Loucy (cell line): ENCODE data around the gene NFKBIB.
"Not testable (repeated sequence)": the region's sequence is repeated elsewhere in the genome, so short reads cannot be mapped to it uniquely, and the experiment has no call there.

Experiments
- H2AFZ ChIP-seq: fragments of 200-600 bp; sonication (generic); 2 replicates; pipeline ENCODE4 v1.6.0; 2016; ENCODE audit warnings: antibody characterized with exemption, mild to moderate bottlenecking, low read length, moderate library complexity
- H3F3A ChIP-seq: fragments of 200-600 bp; 2 replicates; pipeline ENCODE4 v1.6.0; 2016; ENCODE audit warnings: antibody characterized with exemption, low read depth, mild to moderate bottlenecking
- H3K27me3 ChIP-seq: fragments of 200-600 bp; sonication (generic); 2 replicates; pipeline ENCODE4 v1.6.1; 2014; ENCODE audit warnings: low read length, mild to moderate bottlenecking; ENCODE audit not compliant: insufficient read depth, poor library complexity, severe bottlenecking
- H3K36me3 ChIP-seq: fragments of 200-600 bp; sonication (generic); 2 replicates; pipeline ENCODE4 v1.6.1; 2016; ENCODE audit warnings: low read length; ENCODE audit not compliant: insufficient read depth
- H3K4me1 ChIP-seq: fragments of 200-600 bp; sonication (generic); 2 replicates; pipeline ENCODE4 v1.5.1; 2014; ENCODE audit warnings: low read length, mild to moderate bottlenecking; ENCODE audit not compliant: insufficient read depth, poor library complexity, severe bottlenecking
- H3K4me2 ChIP-seq: fragments of 200-600 bp; sonication (generic); 2 replicates; pipeline ENCODE4 v1.6.0; 2014; ENCODE audit warnings: antibody characterized with exemption, low read length, low read depth, mild to moderate bottlenecking; ENCODE audit not compliant: poor library complexity, severe bottlenecking
- H3K4me3 ChIP-seq: fragments of 200-600 bp; sonication (generic); 2 replicates; pipeline ENCODE4 v1.5.1; 2014; ENCODE audit warnings: low read length, mild to moderate bottlenecking, mixed read lengths; ENCODE audit not compliant: poor library complexity, severe bottlenecking
- H3K79me2 ChIP-seq: fragments of 200-600 bp; sonication (generic); 2 replicates; pipeline ENCODE4 v1.6.1; 2014; ENCODE audit warnings: low read length; ENCODE audit not compliant: insufficient read depth
- H3K9ac ChIP-seq: fragments of 200-600 bp; sonication (generic); 2 replicates; pipeline ENCODE4 v1.6.0; 2014; ENCODE audit warnings: mild to moderate bottlenecking, low read depth, low read length, moderate library complexity; ENCODE audit not compliant: poor library complexity, severe bottlenecking
- H3K9me2 ChIP-seq: fragments of 200-600 bp; sonication (generic); replicated peaks from 2 replicates; pipeline ENCODE4 v1.6.1; 2016; ENCODE audit warnings: low read depth, low read length, mixed read lengths
- H3K9me3 ChIP-seq: fragments of 200-600 bp; sonication (generic); 2 replicates; pipeline ENCODE4 v1.6.1; 2014; ENCODE audit warnings: mild to moderate bottlenecking, antibody characterized with exemption, low read length, low read depth; ENCODE audit not compliant: insufficient read depth
- H4K20me1 ChIP-seq: fragments of 200-600 bp; sonication (generic); 2 replicates; pipeline ENCODE4 v1.6.0; 2014; ENCODE audit warnings: antibody characterized with exemption, low read length, mild to moderate bottlenecking; ENCODE audit not compliant: insufficient read depth, poor library complexity, severe bottlenecking
- EZH2phosphoT487 ChIP-seq: fragments of 200-600 bp; IDR thresholded peaks from 2 replicates; pipeline ENCODE4 v1.6.1; 2018; ENCODE audit warnings: antibody characterized with exemption, mild to moderate bottlenecking, moderate library complexity, borderline replicate concordance
- TF ChIP-seq, protein P1 (sequence below): fragments of 200-600 bp; sonication (generic); conservative IDR thresholded peaks from 2 replicates; pipeline ENCODE4 v1.5.1; 2014; ENCODE audit warnings: mild to moderate bottlenecking, antibody characterized with exemption, low read length

NFKBIB gene

GRCh38 chr19:38851622-38852230 is 48.0 kb upstream of the NFKBIB start:
- Histone ChIP-seq H3K27me3 (peaks cover 4% of the 10 kb centered on the region), H3K36me3 (peaks cover 16% of the 10 kb centered on the region; the same call in 1 of the 2 replicates), H2AFZ (peak overlapping the region; percentile 23; the same call in 1 of the 2 replicates), H3K79me2 (peaks cover 40% of the 10 kb centered on the region), H3K9me2 (no peaks in the 10 kb centered on the region), H3K4me2 (peak overlapping the region; percentile 99), H3F3A (no peaks in the 10 kb centered on the region), H3K4me1 (peaks cover 30% of the 10 kb centered on the region), H4K20me1 (peaks cover 24% of the 10 kb centered on the region), H3K9ac (peak overlapping the region; percentile 89), H3K9me3 (no peaks in the 10 kb centered on the region), H3K4me3 (peak overlapping the region; percentile 93)
- TF ChIP-seq, protein P1, sequence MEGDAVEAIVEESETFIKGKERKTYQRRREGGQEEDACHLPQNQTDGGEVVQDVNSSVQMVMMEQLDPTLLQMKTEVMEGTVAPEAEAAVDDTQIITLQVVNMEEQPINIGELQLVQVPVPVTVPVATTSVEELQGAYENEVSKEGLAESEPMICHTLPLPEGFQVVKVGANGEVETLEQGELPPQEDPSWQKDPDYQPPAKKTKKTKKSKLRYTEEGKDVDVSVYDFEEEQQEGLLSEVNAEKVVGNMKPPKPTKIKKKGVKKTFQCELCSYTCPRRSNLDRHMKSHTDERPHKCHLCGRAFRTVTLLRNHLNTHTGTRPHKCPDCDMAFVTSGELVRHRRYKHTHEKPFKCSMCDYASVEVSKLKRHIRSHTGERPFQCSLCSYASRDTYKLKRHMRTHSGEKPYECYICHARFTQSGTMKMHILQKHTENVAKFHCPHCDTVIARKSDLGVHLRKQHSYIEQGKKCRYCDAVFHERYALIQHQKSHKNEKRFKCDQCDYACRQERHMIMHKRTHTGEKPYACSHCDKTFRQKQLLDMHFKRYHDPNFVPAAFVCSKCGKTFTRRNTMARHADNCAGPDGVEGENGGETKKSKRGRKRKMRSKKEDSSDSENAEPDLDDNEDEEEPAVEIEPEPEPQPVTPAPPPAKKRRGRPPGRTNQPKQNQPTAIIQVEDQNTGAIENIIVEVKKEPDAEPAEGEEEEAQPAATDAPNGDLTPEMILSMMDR, result no peak
- no peak for TF ChIP-seq EZH2phosphoT487

GRCh38 chr19:38852231-38853044 is 47.3 kb upstream of the NFKBIB start:
- no peaks in the 10 kb centered on the region for H3K9me3 ChIP-seq

GRCh38 chr19:38853214-38853613 is 46.6 kb upstream of the NFKBIB start:
- peaks cover 17% of the 10 kb centered on the region for H3K4me1 ChIP-seq
- H2AFZ ChIP-seq, result no peak overlapping the region
- H3K27me3 ChIP-seq, result peaks cover 4% of the 10 kb centered on the region
- 0 out of 2 replicates have a peak, but pooled peaks cover 4% of the 10 kb centered on the region for H3K36me3 ChIP-seq
- no peaks in the 10 kb centered on the region for H3K9me3 ChIP-seq
- no peak for TF ChIP-seq EZH2phosphoT487
- TF ChIP-seq, protein P1, result no peak
- peaks cover 9% of the 10 kb centered on the region for H4K20me1 ChIP-seq
- no peaks in the 10 kb centered on the region for H3K9me2 ChIP-seq
- peak overlapping the region; percentile 97 for H3K4me2 ChIP-seq
- H3K4me3 ChIP-seq, result peak overlapping the region; percentile 93
- H3F3A ChIP-seq, result no peaks in the 10 kb centered on the region
- H3K79me2 ChIP-seq, result peaks cover 25% of the 10 kb centered on the region
- H3K9ac ChIP-seq, result peak overlapping the region; percentile 89

More at GRCh38 chr19:38852231-38853044, 47.3 kb upstream of the NFKBIB start:
- Histone ChIP-seq H3K36me3 (peaks cover 9% of the 10 kb centered on the region; the same call in 1 of the 2 replicates), H3K27me3 (peaks cover 4% of the 10 kb centered on the region), H4K20me1 (peaks cover 17% of the 10 kb centered on the region), H3K9ac (peak overlapping the region; percentile 89), H3F3A (no peaks in the 10 kb centered on the region), H3K4me1 (peaks cover 23% of the 10 kb centered on the region), H2AFZ (peak overlapping the region; percentile 78), H3K9me2 (no peaks in the 10 kb centered on the region), H3K4me2 (peak overlapping the region; percentile 97), H3K79me2 (peaks cover 33% of the 10 kb centered on the region), H3K4me3 (peak overlapping the region; percentile 93)
- TF ChIP-seq, protein P1, result no peak
- TF ChIP-seq EZH2phosphoT487, result no peak

DNA sequence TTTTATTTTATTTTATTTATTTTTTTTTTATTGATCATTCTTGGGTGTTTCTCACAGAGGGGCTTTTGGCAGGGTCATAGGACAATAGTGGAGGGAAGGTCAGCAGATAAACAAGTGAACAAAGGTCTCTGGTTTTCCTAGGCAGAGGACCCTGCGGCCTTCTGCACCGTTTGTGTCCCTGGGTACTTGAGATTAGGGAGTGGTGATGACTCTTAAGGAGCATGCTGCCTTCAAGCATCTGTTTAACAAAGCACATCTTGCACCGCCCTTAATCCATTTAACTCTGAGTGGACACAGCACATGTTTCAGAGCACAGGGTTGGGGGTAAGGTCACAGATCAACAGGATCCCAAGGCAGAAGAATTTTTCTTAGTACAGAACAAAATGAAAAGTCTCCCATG is 44.8 kb upstream of the NFKBIB start:
- Histone ChIP-seq H3K79me2 (peaks cover 15% of the 10 kb centered on the region), H3K4me1 (peaks cover 17% of the 10 kb centered on the region)
- not testable (repeated sequence) for H3K9me3 ChIP-seq, H3K27me3 ChIP-seq, H3K4me2 ChIP-seq, H4K20me1 ChIP-seq, H3K9me2 ChIP-seq, H3K4me3 ChIP-seq, H3K36me3 ChIP-seq, H3F3A ChIP-seq, H2AFZ ChIP-seq, H3K9ac ChIP-seq

- not testable (repeated sequence) for H3K9me3 ChIP-seq, H3K9me2 ChIP-seq, H3F3A ChIP-seq, H2AFZ ChIP-seq, H3K36me3 ChIP-seq, H3K9ac ChIP-seq, H3K4me2 ChIP-seq, H4K20me1 ChIP-seq, H3K4me3 ChIP-seq, H3K27me3 ChIP-seq
- Histone ChIP-seq H3K4me1 (peaks cover 16% of the 10 kb centered on the region), H3K79me2 (peaks cover 15% of the 10 kb centered on the region)
Measured at GRCh38 chr19:38855751-38856150, 44.0 kb upstream of the NFKBIB start.
